ENCODE data around the gene SHISA9.

SHISA9 gene

GRCh38 chr16:12951976-12952375, 50.6 kb downstream of the SHISA9 start:
- DNase-seq (ENCODE audit: low read depth, low spot score): no peak

- DNase-seq (ENCODE audit: low read depth, low spot score): no peak
Observed at GRCh38 chr16:12958366-12958765, 57.0 kb downstream of the SHISA9 start.

DNA sequence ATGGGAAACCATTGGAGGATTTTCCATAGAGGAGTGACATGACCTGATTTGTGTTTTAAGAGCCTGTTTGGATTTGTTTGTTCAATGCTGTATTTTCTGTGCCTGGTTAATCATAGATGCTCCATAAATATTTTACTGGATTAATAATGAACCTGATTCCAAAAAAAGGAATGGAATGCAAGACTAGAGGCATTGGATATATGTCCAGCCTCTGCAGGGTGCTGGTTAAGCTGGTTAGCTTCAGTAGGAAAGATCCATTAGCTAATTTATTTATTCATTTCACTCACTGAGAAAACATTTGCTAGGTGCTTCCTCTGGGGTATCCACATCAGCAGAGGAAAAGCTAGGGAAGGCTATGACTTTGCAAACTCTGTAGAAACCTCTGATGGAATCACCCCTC, 57.7 kb downstream of the SHISA9 start:
- DNase-seq (ENCODE audit: low read depth, low spot score): no peak

DNA sequence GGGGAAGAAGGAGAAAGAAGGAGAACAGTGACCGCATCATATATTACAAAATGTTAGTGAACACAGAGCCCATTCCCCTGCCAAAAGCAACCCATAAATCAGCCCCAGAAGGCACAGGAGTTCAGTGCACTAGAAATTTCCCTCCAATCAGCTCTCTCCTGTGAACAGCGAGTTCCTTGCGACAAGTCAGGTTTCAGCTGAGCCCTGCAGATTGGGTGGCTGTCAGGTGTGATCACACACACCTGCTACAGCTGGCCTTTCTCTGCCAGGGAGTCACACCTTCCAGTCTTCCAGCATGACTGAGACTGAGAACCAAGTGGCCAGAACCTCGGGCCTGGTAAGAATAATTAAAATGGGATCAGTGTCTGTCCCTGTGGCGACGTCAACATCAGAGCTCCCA, 60.2 kb downstream of the SHISA9 start:
- DNase-seq (ENCODE audit: low read depth, low spot score): no peak

DNA sequence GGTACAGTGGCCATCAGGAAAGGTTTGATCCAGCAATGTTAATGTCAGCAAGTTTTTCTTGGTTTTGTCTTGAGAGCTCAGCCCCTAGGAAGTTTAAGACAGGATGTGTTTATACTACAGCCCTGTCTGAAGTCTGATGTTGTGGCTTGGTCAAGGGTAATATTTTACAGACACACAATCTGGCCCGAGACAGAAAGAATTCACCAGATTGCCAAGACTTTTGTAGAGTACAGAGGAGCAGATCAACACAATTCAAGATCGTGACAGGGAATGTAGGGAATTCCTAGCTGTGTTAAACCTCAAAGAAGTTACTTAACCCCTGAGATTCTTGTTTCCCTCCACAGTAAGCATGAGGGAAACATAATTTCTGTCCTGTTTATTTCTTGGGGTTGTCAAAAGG, 63.1 kb downstream of the SHISA9 start:
- no peak for DNase-seq (ENCODE audit: low read depth, low spot score)

DNA sequence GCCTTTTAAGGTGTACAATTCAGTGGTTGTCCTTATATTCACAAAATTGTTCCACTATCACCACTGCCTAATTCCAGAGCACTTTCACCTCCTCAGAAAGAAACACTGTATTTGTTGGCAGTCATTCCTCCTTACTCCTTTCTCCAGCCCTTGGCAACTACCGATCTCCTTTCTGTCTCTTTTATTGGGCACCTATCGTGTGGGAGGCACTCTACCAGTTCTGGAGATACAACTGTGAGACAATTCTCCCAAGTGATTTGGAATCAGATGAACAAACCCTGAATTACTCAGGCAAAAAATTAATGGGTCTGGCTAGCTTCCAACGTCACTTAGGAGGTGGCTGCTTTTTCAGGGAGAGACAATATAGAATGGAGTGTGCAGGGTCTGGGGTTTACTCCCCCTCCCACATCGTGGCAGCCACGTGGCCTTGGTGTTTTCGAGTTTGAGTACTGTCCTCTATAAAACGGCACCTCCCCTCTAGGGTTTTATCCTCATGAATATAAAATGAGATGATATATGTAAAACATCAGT, 63.9 kb downstream of the SHISA9 start:
- no peak for DNase-seq (ENCODE audit: low read depth, low spot score)

GRCh38 chr16:12971241-12971640, 69.8 kb downstream of the SHISA9 start:
- DNase-seq (ENCODE audit: low read depth, low spot score): no peak

- no peak for DNase-seq (ENCODE audit: low read depth, low spot score)
Observed at GRCh38 chr16:12972246-12972645, 70.8 kb downstream of the SHISA9 start.

DNA sequence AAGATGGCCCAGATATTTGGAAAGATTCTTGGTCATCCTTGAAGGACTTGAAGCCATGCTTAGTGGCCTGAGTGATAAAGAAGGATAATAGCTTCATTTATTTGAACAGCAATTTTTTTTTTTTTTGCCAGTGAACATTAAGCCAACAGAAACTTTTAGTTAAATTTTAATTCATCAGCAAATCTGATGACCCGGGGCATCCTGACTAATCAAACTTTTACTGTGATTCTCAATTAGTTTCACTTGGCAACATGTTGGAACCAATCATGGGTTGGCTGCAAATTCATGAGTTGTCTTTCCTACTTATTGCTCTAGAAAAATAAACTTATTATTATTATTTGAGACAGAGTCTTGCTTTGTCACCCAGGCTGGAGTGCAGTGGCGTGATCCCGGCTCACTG, 74.4 kb downstream of the SHISA9 start:
- DNase-seq (ENCODE audit: low read depth, low spot score): no peak

GRCh38 chr16:12976496-12976895, 75.1 kb downstream of the SHISA9 start:
- no peak for DNase-seq (ENCODE audit: low read depth, low spot score)

DNA sequence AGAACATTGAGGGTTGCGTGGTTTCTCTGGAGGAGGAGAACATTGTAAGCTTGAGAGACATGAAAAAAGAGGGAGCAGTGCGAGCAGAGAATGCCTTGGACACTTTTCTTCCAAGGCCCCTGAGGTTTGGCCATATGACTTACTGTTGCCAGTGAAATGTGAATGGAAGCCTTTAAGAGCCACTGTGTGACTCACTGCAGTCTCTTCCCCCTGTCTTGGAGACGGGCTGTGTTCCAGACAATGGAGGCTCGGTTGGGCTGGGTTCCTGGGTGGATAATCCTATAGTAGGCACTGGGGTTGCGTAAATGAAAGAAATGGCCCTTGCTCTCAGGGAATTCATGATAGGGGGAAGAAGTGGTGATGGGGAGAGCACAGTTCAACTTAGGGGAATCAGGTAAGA, 75.5 kb downstream of the SHISA9 start:
- DNase-seq (ENCODE audit: low read depth, low spot score): no peak

GRCh38 chr16:12985516-12985915, 84.1 kb downstream of the SHISA9 start:
- no peak for DNase-seq (ENCODE audit: low read depth, low spot score)

DNA sequence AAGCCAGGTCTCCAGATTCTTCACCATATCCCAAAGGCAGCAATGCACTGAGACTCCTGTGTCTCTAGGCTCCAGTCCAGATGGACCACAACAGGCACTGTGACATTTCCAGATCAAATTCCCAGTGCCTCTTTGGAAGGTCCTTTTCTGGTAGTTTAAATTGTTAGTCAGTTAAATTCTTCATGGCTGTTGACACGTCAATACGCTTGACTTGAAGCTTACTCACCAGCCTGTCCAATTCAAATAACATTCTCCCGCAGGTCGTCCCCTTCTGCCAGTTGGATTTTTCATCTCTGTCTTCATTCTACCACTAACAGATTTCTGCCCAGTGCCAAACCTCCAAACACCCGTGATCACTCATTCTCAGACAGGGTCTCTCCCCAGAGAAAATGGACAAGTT, 86.7 kb downstream of the SHISA9 start:
- no peak for DNase-seq (ENCODE audit: low read depth, low spot score)

DNA sequence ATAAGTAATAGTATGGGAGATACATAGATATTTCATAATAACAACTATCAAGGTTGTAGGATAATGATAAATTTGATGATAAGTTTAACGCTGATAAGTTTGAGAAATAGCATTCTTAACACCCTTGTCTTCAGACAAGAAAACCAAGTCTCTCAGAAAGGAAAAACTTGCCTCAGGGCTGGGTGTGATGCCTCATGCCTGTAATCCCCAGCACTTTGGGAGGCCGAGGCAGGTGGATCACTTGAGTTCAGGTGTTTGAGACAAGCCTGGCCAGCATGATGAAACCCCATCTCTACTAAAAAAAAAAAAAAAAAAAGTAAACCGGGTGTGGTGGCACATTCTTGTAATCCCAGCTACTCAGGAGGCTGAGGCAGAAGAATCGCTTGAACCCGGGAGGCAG, 90.7 kb downstream of the SHISA9 start:
- DNase-seq (ENCODE audit: low read depth, low spot score): no peak

DNA sequence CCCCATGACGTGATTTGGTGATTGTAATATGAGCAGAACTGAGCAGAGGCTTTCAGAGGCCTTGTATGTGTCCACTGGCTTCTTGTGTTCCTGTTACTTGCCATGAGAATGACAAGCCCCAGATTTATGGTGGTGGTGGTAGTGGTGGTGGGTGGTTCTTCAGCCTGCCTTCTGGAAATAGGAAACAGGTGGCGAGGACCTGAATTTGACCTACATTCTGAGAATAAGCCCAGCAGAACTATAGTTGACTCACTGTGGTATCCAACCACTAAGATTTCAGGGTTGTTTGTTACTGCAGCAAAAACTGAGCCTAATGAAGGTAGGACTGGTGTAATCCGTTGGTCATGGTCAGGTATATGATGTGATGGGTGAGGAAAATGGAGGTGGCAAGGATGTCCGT, 93.0 kb downstream of the SHISA9 start:
- no peak for DNase-seq (ENCODE audit: low read depth, low spot score)

DNA sequence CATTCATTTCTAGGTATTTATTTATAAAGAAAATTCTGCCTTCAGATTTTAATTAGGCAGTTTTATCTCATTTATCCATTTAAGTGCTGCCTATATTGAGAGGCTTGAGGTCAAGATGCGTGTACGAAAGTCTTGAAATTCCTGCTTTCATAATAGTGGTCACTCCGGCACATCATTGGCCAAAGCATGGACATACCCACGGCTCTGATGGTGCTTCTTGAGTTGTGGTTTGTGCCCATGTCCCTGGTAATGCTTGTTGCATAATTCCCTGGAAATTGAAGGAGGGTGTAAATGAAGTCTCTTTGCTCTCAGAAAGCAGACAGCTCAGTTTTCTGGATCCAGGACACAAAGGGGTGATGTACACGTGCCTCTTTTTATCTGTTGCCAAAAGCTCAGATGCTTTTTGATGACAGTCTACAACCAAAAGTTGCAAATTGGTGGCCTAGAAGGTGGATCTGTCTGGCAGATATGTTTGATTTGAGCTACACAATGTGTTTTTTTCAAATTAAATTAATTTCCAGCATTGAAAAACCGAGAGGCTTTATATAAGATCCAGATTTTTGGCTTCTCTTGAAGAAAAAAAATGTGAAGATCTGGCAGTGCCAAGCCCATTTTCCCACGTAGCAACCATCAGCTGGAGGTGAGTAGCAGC, 94.4 kb downstream of the SHISA9 start:
- no peak for DNase-seq (ENCODE audit: low read depth, low spot score)

DNA sequence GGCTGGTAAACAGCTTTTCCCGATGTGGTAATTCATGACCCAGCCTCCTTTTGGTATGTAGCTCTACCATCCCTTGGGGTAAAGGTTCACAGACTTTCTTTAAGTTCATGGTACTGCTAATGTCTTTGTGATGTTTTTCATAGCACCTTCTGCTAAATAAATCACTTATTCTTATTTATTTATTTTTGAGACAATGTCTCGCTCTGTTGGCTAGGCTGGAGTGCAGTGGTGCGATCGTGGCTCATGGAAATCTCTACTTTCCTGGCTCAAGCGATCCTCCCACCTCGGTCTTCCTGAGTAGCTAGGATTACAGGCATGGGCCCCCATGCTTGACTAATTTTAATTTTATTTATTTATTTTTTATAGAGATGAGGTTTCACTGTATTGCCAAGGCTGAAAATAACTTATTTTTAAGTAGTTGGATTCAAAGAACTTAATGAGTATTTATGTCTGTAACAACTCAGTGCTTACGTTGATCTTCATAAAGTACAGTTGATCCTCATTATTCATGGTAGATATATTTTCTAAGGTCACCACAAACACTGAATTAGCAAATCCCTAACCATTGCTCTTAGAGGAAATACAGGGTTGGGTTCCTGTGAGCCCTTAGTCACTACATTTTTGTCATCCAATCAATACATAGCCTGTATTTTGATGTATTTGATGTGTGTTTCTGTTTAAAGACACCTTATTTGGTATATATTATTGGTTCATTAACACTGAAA, 97.1 kb downstream of the SHISA9 start:
- DNase-seq (ENCODE audit: low read depth, low spot score): no peak

GRCh38 chr16:12999368-12999767, 98.0 kb downstream of the SHISA9 start:
- no peak for DNase-seq (ENCODE audit: low read depth, low spot score)

- no peak for DNase-seq (ENCODE audit: low read depth, low spot score)
Observed at GRCh38 chr16:13005721-13006247, 104.4 kb downstream of the SHISA9 start.

- no peak for DNase-seq (ENCODE audit: low read depth, low spot score)
Observed at GRCh38 chr16:13012601-13013000, 111.2 kb downstream of the SHISA9 start.

DNA sequence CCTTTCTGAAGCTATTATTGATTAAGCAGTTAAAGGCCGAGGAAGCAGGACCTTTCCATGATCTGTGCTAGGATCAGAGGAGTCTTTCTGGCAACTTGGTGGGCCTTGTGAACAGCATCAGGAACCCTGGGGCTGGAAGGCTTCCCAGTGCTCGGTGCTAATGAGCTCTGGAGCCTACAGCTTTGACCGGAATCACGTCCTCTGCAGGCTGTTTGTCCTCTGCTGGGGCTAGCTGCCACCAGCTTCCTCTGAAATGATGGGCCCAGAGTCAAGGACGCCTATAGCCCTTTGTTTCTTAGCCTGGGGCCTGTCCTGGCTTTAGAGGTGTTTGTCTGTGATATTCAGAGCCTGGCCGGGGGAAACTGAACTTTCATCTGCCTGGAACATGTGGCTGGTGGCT, 111.6 kb downstream of the SHISA9 start:
- no peak for DNase-seq (ENCODE audit: low read depth, low spot score)

GRCh38 chr16:13014476-13014875, 113.1 kb downstream of the SHISA9 start:
- DNase-seq (ENCODE audit: low read depth, low spot score): no peak

- DNase-seq (ENCODE audit: low read depth, low spot score): no peak
Observed at GRCh38 chr16:13018026-13018425, 116.6 kb downstream of the SHISA9 start.

Measured in smooth muscle cell of the brain vasculature (primary cell).